ENCODE measurements around the gene ACRV1.
A peak's percentile ranks its signal among the peaks of the same experiment; 100 is the strongest.

The ACRV1 gene

GRCh38 chr11:125692887-125693286 is 12.2 kb upstream of the ACRV1 start:
- H3K36me3 ChIP-seq (replicated peaks in 1 of 2; ENCODE audit: control insufficient read depth in 2 of 2, insufficient read depth in 2 of 2, low read length in 2 of 2): peaks cover 3 to 9% of the 10 kb centered on the region in 2 donors
- H4K8ac ChIP-seq (ENCODE audit: low read depth, low read length): no peak overlapping the region
- no peak overlapping the region for H3K4me3 ChIP-seq (ENCODE audit: low read length in 2 of 2)
- peaks cover 0 to 4% of the 10 kb centered on the region in 2 donors for H3K4me1 ChIP-seq (ENCODE audit: control insufficient read depth in 2 of 2, insufficient read depth in 1 of 2, low read depth in 1 of 2, low read length in 2 of 2)
- H2BK12ac ChIP-seq (ENCODE audit: low read length): no peak overlapping the region
- H4K91ac ChIP-seq (ENCODE audit: low read depth, low read length, poor library complexity): no peak overlapping the region
- H3K9ac ChIP-seq (ENCODE audit: low read depth, low read length, poor library complexity): no peak overlapping the region
- peak overlapping the region; percentile 39 for H3K18ac ChIP-seq (ENCODE audit: low read length)
- H2BK15ac ChIP-seq (ENCODE audit: low read length): no peak overlapping the region
- no peaks in the 10 kb centered on the region for H3K79me1 ChIP-seq (ENCODE audit: low read depth, low read length)
- no peak overlapping the region for H2BK120ac ChIP-seq (ENCODE audit: low read depth, low read length)
- H2AK5ac ChIP-seq (ENCODE audit: low read depth, low read length): no peak overlapping the region
- no peak for DNase-seq (ENCODE audit: low spot score)
- no peak overlapping the region for H3K14ac ChIP-seq (ENCODE audit: low read length)
- WGBS, 2 donors (ENCODE audit: extremely low coverage in 2 of 2, insufficient read length in 2 of 2, insufficient replicate concordance in 1 of 2): no CpG with 5 or more reads among the region's 5 CpGs
- no peak overlapping the region for H3K27ac ChIP-seq (replicated peaks; ENCODE audit: low read length)
- peaks cover 2 to 3% of the 10 kb centered on the region in 2 donors for H3K9me3 ChIP-seq (replicated peaks in 1 of 2; ENCODE audit: control insufficient read depth in 2 of 2, insufficient read depth in 1 of 2, low read depth in 1 of 2, low read length in 2 of 2)
- H3K23ac ChIP-seq (ENCODE audit: low read depth, low read length, poor library complexity): no peak overlapping the region
- no peak overlapping the region for H3K4me2 ChIP-seq (ENCODE audit: insufficient read depth, low read length, poor library complexity, severe bottlenecking)
- no peaks in the 10 kb centered on the region for H3K27me3 ChIP-seq (ENCODE audit: control insufficient read depth in 3 of 3, insufficient read depth in 3 of 3, low read depth in 1 of 3, low read length in 3 of 3)
- H2AFZ ChIP-seq (ENCODE audit: low read length): no peak overlapping the region
- no peak overlapping the region for H3K4ac ChIP-seq (ENCODE audit: low read length)
- no peak overlapping the region for H2BK5ac ChIP-seq (ENCODE audit: low read length)

GRCh38 chr11:125690006-125690405 is 9.4 kb upstream of the ACRV1 start:
- no peaks in the 10 kb centered on the region for H3K4me1 ChIP-seq (ENCODE audit: control insufficient read depth in 2 of 2, insufficient read depth in 1 of 2, low read depth in 1 of 2, low read length in 2 of 2)
- no peak overlapping the region for H4K8ac ChIP-seq (ENCODE audit: low read depth, low read length)
- no peak overlapping the region for H4K91ac ChIP-seq (ENCODE audit: low read depth, low read length, poor library complexity)
- H3K4ac ChIP-seq (ENCODE audit: low read length): no peak overlapping the region
- no peak overlapping the region for H3K18ac ChIP-seq (ENCODE audit: low read length)
- no peaks in the 10 kb centered on the region for H3K9me3 ChIP-seq (replicated peaks in 1 of 2; ENCODE audit: control insufficient read depth in 2 of 2, insufficient read depth in 1 of 2, low read depth in 1 of 2, low read length in 2 of 2)
- peaks cover 3 to 16% of the 10 kb centered on the region in 2 donors for H3K36me3 ChIP-seq (replicated peaks in 1 of 2; ENCODE audit: control insufficient read depth in 2 of 2, insufficient read depth in 2 of 2, low read length in 2 of 2)
- H2AK5ac ChIP-seq (ENCODE audit: low read depth, low read length): no peak overlapping the region
- no peaks in the 10 kb centered on the region for H3K27me3 ChIP-seq (ENCODE audit: control insufficient read depth in 3 of 3, insufficient read depth in 3 of 3, low read depth in 1 of 3, low read length in 3 of 3)
- H3K23ac ChIP-seq (ENCODE audit: low read depth, low read length, poor library complexity): no peak overlapping the region
- no CpG with 5 or more reads among the region's 2 CpGs for WGBS, 2 donors (ENCODE audit: extremely low coverage in 2 of 2, insufficient read length in 2 of 2, insufficient replicate concordance in 1 of 2)
- H2BK5ac ChIP-seq (ENCODE audit: low read length): no peak overlapping the region
- H2BK12ac ChIP-seq (ENCODE audit: low read length): no peak overlapping the region
- no peak overlapping the region for H3K4me3 ChIP-seq (ENCODE audit: low read length in 2 of 2)
- no peak overlapping the region for H2BK120ac ChIP-seq (ENCODE audit: low read depth, low read length)
- no peak overlapping the region for H2BK15ac ChIP-seq (ENCODE audit: low read length)
- H3K9ac ChIP-seq (ENCODE audit: low read depth, low read length, poor library complexity): no peak overlapping the region
- no peak overlapping the region for H2AFZ ChIP-seq (ENCODE audit: low read length)
- H3K14ac ChIP-seq (ENCODE audit: low read length): no peak overlapping the region
- no peak overlapping the region for H3K27ac ChIP-seq (replicated peaks; ENCODE audit: low read length)
- no peaks in the 10 kb centered on the region for H3K79me1 ChIP-seq (ENCODE audit: low read depth, low read length)
- DNase-seq (ENCODE audit: low spot score): no peak
- H3K4me2 ChIP-seq (ENCODE audit: insufficient read depth, low read length, poor library complexity, severe bottlenecking): no peak overlapping the region

- Histone ChIP-seq H3K4ac (ENCODE audit: low read length) (no peak overlapping the region), H2AK5ac (ENCODE audit: low read depth, low read length) (no peak overlapping the region), H3K18ac (ENCODE audit: low read length) (no peak overlapping the region), H2AFZ (ENCODE audit: low read length) (no peak overlapping the region), H2BK12ac (ENCODE audit: low read length) (no peak overlapping the region), H3K36me3 (replicated peaks in 1 of 2; ENCODE audit: control insufficient read depth in 2 of 2, insufficient read depth in 2 of 2, low read length in 2 of 2) (peaks cover 5 to 22% of the 10 kb centered on the region in 2 donors), H2BK120ac (ENCODE audit: low read depth, low read length) (no peak overlapping the region), H3K27ac (replicated peaks; ENCODE audit: low read length) (no peak overlapping the region), H3K27me3 (ENCODE audit: control insufficient read depth in 3 of 3, insufficient read depth in 3 of 3, low read depth in 1 of 3, low read length in 3 of 3) (no peaks in the 10 kb centered on the region), H3K4me3 (ENCODE audit: low read length in 2 of 2) (no peak overlapping the region), H4K91ac (ENCODE audit: low read depth, low read length, poor library complexity) (no peak overlapping the region), H3K14ac (ENCODE audit: low read length) (no peak overlapping the region), H2BK5ac (ENCODE audit: low read length) (no peak overlapping the region), H3K23ac (ENCODE audit: low read depth, low read length, poor library complexity) (no peak overlapping the region), H4K8ac (ENCODE audit: low read depth, low read length) (no peak overlapping the region), H2BK15ac (ENCODE audit: low read length) (no peak overlapping the region), H3K9ac (ENCODE audit: low read depth, low read length, poor library complexity) (no peak overlapping the region), H3K4me1 (ENCODE audit: control insufficient read depth in 2 of 2, insufficient read depth in 1 of 2, low read depth in 1 of 2, low read length in 2 of 2) (no peaks in the 10 kb centered on the region), H3K79me1 (ENCODE audit: low read depth, low read length) (no peaks in the 10 kb centered on the region), H3K9me3 (replicated peaks in 1 of 2; ENCODE audit: control insufficient read depth in 2 of 2, insufficient read depth in 1 of 2, low read depth in 1 of 2, low read length in 2 of 2) (no peaks in the 10 kb centered on the region), H3K4me2 (ENCODE audit: insufficient read depth, low read length, poor library complexity, severe bottlenecking) (no peak overlapping the region)
- WGBS, 2 donors (ENCODE audit: extremely low coverage in 2 of 2, insufficient read length in 2 of 2, insufficient replicate concordance in 1 of 2): no CpG with 5 or more reads among the region's 6 CpGs
- no peak for DNase-seq (ENCODE audit: low spot score)
Measured at GRCh38 chr11:125689274-125689859, 8.7 kb upstream of the ACRV1 start.

GRCh38 chr11:125688632-125689031 is 8.0 kb upstream of the ACRV1 start:
- Histone ChIP-seq H2BK5ac (ENCODE audit: low read length) (no peak overlapping the region), H3K9me3 (replicated peaks in 1 of 2; ENCODE audit: control insufficient read depth in 2 of 2, insufficient read depth in 1 of 2, low read depth in 1 of 2, low read length in 2 of 2) (no peaks in the 10 kb centered on the region), H2AK5ac (ENCODE audit: low read depth, low read length) (no peak overlapping the region), H4K8ac (ENCODE audit: low read depth, low read length) (no peak overlapping the region), H3K9ac (ENCODE audit: low read depth, low read length, poor library complexity) (no peak overlapping the region), H4K91ac (ENCODE audit: low read depth, low read length, poor library complexity) (no peak overlapping the region), H3K27me3 (ENCODE audit: control insufficient read depth in 3 of 3, insufficient read depth in 3 of 3, low read depth in 1 of 3, low read length in 3 of 3) (no peaks in the 10 kb centered on the region), H2BK120ac (ENCODE audit: low read depth, low read length) (no peak overlapping the region), H3K4me3 (ENCODE audit: low read length in 2 of 2) (no peak overlapping the region), H3K18ac (ENCODE audit: low read length) (no peak overlapping the region), H2BK15ac (ENCODE audit: low read length) (no peak overlapping the region), H3K23ac (ENCODE audit: low read depth, low read length, poor library complexity) (no peak overlapping the region), H2BK12ac (ENCODE audit: low read length) (no peak overlapping the region), H3K36me3 (replicated peaks in 1 of 2; ENCODE audit: control insufficient read depth in 2 of 2, insufficient read depth in 2 of 2, low read length in 2 of 2) (peaks cover 5 to 28% of the 10 kb centered on the region in 2 donors), H3K4ac (ENCODE audit: low read length) (no peak overlapping the region), H3K79me1 (ENCODE audit: low read depth, low read length) (no peaks in the 10 kb centered on the region), H3K14ac (ENCODE audit: low read length) (no peak overlapping the region), H3K4me2 (ENCODE audit: insufficient read depth, low read length, poor library complexity, severe bottlenecking) (no peak overlapping the region), H2AFZ (ENCODE audit: low read length) (no peak overlapping the region), H3K27ac (replicated peaks; ENCODE audit: low read length) (no peak overlapping the region), H3K4me1 (ENCODE audit: control insufficient read depth in 2 of 2, insufficient read depth in 1 of 2, low read depth in 1 of 2, low read length in 2 of 2) (no peaks in the 10 kb centered on the region)
- no peak for DNase-seq (ENCODE audit: low spot score)
- no CpG with 5 or more reads among the region's 3 CpGs for WGBS, 2 donors (ENCODE audit: extremely low coverage in 2 of 2, insufficient read length in 2 of 2, insufficient replicate concordance in 1 of 2)
